ENCODE measurements around the gene KCNMA1.
A peak's percentile ranks its signal among the peaks of the same experiment; 100 is the strongest.

KCNMA1 gene

GRCh38 chr10:77062381-77062780 is 575.2 kb downstream of the KCNMA1 start:
- TF ChIP-seq MYC (IDR thresholded peaks at IDR 0.05; ENCODE audit: low read depth, low read length) (no peak), CTCF (IDR thresholded peaks at IDR 0.05; ENCODE audit: low read depth, low read length) (no peak), MAX (IDR thresholded peaks at IDR 0.05; ENCODE audit: low read depth, low read length) (no peak), POLR2A (IDR thresholded peaks at IDR 0.05; ENCODE audit: extremely low read depth, insufficient read length) (no peak)
- H3K4me3 ChIP-seq (ENCODE audit: low read depth, low read length), result no peak overlapping the region
- peak; percentile 34 for DNase-seq (ENCODE audit: low read depth)

- TF ChIP-seq MAX (IDR thresholded peaks at IDR 0.05; ENCODE audit: low read depth, low read length), result no peak
- no peak for TF ChIP-seq POLR2A (IDR thresholded peaks at IDR 0.05; ENCODE audit: extremely low read depth, insufficient read length)
- TF ChIP-seq CTCF (IDR thresholded peaks at IDR 0.05; ENCODE audit: low read depth, low read length), result no peak
- no peak for TF ChIP-seq MYC (IDR thresholded peaks at IDR 0.05; ENCODE audit: low read depth, low read length)
- DNase-seq (ENCODE audit: low read depth), result no peak
- no peak overlapping the region for H3K4me3 ChIP-seq (ENCODE audit: low read depth, low read length)
These were observed 576.7 kb downstream of the KCNMA1 start for GRCh38 chr10:77060913-77061312.

- TF ChIP-seq MYC (IDR thresholded peaks at IDR 0.05; ENCODE audit: low read depth, low read length) (no peak), POLR2A (IDR thresholded peaks at IDR 0.05; ENCODE audit: extremely low read depth, insufficient read length) (no peak), CTCF (IDR thresholded peaks at IDR 0.05; ENCODE audit: low read depth, low read length) (no peak), MAX (IDR thresholded peaks at IDR 0.05; ENCODE audit: low read depth, low read length) (no peak)
- H3K4me3 ChIP-seq (ENCODE audit: low read depth, low read length), result no peak overlapping the region
- no peak for DNase-seq (ENCODE audit: low read depth)
These were observed 581.0 kb downstream of the KCNMA1 start for GRCh38 chr10:77056650-77057049.

- DNase-seq (ENCODE audit: low read depth), result no peak
- no peak overlapping the region for H3K4me3 ChIP-seq (ENCODE audit: low read depth, low read length)
- TF ChIP-seq CTCF (IDR thresholded peaks at IDR 0.05; ENCODE audit: low read depth, low read length) (no peak), MAX (IDR thresholded peaks at IDR 0.05; ENCODE audit: low read depth, low read length) (no peak), POLR2A (IDR thresholded peaks at IDR 0.05; ENCODE audit: extremely low read depth, insufficient read length) (no peak), MYC (IDR thresholded peaks at IDR 0.05; ENCODE audit: low read depth, low read length) (no peak)
These were observed 585.0 kb downstream of the KCNMA1 start for GRCh38 chr10:77052593-77052992.

GRCh38 chr10:77051837-77052236 is 585.8 kb downstream of the KCNMA1 start:
- TF ChIP-seq MAX (IDR thresholded peaks at IDR 0.05; ENCODE audit: low read depth, low read length) (no peak), POLR2A (IDR thresholded peaks at IDR 0.05; ENCODE audit: extremely low read depth, insufficient read length) (no peak), CTCF (IDR thresholded peaks at IDR 0.05; ENCODE audit: low read depth, low read length) (no peak), MYC (IDR thresholded peaks at IDR 0.05; ENCODE audit: low read depth, low read length) (no peak)
- no peak overlapping the region for H3K4me3 ChIP-seq (ENCODE audit: low read depth, low read length)
- no peak for DNase-seq (ENCODE audit: low read depth)

- DNase-seq (ENCODE audit: low read depth), result no peak
These were observed 587.7 kb downstream of the KCNMA1 start for GRCh38 chr10:77049896-77050295.

More at GRCh38 chr10:77049896-77050295, 587.7 kb downstream of the KCNMA1 start:
- no peak overlapping the region for H3K4me3 ChIP-seq (ENCODE audit: low read depth, low read length)
- TF ChIP-seq MYC (IDR thresholded peaks at IDR 0.05; ENCODE audit: low read depth, low read length), result no peak
- TF ChIP-seq POLR2A (IDR thresholded peaks at IDR 0.05; ENCODE audit: extremely low read depth, insufficient read length), result no peak
- no peak for TF ChIP-seq CTCF (IDR thresholded peaks at IDR 0.05; ENCODE audit: low read depth, low read length)
- TF ChIP-seq MAX (IDR thresholded peaks at IDR 0.05; ENCODE audit: low read depth, low read length), result no peak

Measured in NB4 (cell line).